Measurements from ENCODE around the gene AKAP6.

The AKAP6 gene

DNA sequence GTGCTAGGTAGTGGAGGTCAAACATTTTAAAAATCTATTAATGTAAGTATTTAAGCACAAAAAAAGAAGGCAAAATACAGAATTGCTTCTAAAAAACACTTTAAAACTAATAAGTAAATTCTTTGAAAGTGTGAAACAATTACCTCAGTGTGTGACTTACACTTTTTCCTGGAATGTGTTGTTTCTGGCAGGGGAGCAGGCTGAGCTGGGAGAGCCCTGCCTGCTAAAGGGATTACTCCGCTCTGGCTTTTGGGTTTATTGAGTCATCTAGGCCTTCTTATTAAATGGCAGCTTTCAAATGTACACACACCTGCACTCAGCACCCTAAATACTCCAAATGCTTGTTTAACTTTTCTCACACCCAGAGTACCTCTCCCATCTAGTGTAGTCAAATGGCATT, 279.8 kb downstream of the AKAP6 start:
- DNase-seq (ENCODE audit: insufficient read length, low spot score) (no peak), FAIRE-seq (no peak)
- TF ChIP-seq, protein P1, sequence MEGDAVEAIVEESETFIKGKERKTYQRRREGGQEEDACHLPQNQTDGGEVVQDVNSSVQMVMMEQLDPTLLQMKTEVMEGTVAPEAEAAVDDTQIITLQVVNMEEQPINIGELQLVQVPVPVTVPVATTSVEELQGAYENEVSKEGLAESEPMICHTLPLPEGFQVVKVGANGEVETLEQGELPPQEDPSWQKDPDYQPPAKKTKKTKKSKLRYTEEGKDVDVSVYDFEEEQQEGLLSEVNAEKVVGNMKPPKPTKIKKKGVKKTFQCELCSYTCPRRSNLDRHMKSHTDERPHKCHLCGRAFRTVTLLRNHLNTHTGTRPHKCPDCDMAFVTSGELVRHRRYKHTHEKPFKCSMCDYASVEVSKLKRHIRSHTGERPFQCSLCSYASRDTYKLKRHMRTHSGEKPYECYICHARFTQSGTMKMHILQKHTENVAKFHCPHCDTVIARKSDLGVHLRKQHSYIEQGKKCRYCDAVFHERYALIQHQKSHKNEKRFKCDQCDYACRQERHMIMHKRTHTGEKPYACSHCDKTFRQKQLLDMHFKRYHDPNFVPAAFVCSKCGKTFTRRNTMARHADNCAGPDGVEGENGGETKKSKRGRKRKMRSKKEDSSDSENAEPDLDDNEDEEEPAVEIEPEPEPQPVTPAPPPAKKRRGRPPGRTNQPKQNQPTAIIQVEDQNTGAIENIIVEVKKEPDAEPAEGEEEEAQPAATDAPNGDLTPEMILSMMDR (IDR thresholded peaks at IDR 0.05; ENCODE audit: insufficient read depth, missing control alignments), result no peak

DNA sequence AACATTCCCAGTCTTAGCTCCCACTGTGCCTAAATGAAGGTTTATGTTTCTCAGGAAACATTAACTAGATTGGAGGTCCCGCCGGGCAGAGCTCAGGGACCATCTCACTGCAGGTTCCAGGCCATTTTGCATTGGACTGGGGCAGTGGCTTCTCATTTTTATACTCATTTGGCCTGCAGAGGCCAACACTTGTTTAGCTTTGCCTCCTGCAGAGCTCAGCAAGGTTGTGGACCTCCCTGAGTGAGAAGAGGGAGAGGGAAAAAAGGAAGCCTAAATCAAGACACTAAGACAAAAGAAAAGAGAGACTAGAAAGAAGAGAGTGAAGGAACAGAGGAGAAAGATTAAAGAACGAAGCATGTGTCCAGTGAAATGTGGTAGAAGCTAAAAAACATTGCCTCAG, 280.3 kb downstream of the AKAP6 start:
- DNase-seq (ENCODE audit: insufficient read length, low spot score), result no peak
- FAIRE-seq, result no peak
- TF ChIP-seq, protein P1 (IDR thresholded peaks at IDR 0.05; ENCODE audit: insufficient read depth, missing control alignments), result no peak

DNA sequence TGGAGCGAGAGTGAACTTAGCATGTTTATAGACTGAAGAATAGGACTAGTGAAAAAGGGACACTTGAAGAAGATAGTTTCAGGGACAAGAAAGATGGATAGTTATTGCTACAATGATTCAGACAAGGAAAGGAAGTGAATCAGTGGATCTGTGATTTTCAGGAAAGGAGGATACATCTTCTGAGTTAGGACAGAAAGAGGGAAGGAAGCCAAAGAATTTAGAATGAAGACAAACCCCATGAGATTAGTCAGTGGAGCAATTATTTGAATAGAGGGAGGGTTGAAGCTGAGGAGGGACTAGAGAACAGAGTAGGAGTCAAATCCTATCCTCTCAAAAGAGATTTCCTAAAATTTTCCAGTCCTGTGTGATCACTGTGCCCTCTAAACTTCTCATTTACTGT, 282.7 kb downstream of the AKAP6 start:
- FAIRE-seq, result no peak
- DNase-seq (ENCODE audit: insufficient read length, low spot score), result no peak
- TF ChIP-seq, protein P1 (IDR thresholded peaks at IDR 0.05; ENCODE audit: insufficient read depth, missing control alignments), result no peak

DNA sequence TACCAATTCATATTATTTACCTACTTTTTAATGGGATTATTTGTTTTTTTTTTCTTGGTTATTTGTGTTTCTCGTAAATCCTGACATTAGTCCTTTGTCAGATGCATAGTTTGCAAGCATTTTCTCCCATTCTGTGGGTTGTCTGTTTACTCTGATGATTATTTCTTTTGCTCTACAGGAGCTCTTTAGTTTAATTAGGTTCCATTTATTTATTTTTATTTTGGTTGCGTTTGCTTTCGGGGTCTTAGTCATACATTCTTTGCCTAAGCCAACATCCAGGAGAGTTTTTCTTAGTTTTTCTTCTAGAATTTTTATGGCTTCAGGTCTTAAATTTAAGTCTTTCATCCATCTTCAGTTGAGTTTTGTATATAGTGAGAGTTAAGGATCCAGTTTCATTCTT, 289.9 kb downstream of the AKAP6 start:
- DNase-seq (ENCODE audit: insufficient read length, low spot score) (no peak), FAIRE-seq (no peak)
- TF ChIP-seq, protein P1 (IDR thresholded peaks at IDR 0.05; ENCODE audit: insufficient read depth, missing control alignments), result no peak

DNA sequence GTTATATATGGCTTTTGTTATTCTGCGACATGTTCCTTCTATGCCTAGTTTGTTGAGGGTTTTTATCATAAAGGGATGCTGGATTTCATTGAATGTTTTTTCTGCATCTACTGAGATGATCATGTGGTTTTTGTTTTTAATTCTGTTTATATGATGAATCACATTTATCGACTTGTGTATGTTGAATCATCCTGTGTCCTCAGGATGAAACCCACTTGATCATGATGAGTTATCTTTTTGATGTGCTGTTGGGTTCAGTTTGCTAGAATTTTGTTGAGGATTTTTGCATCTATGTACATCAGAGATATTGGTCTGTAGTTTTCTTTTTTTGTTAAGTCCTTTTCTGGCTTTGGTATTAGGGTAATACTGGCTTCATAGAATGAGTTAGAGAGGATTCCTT, 291.2 kb downstream of the AKAP6 start:
- TF ChIP-seq, protein P1 (IDR thresholded peaks at IDR 0.05; ENCODE audit: insufficient read depth, missing control alignments), result no peak
- no peak for DNase-seq (ENCODE audit: insufficient read length, low spot score)
- FAIRE-seq, result no peak

DNA sequence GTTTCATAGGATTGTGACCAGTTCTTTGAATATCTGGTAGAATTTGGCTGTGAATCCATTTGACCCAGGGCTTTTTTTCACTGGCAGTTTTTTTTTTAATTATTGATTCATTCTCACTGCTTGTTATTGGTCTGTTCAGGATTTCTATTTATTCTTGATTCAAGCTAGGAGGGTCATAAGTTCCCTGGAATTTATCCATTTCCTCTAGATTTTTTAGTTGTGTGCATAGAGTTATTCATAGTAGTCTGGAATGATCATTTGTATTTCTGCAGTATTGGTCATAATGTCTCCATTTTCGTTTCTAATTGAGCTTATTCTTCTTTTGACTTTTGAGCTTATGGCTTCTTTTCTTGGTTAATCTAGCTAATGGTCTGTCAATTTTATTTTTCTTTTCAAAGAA, 291.6 kb downstream of the AKAP6 start:
- DNase-seq (ENCODE audit: insufficient read length, low spot score), result no peak
- FAIRE-seq, result no peak
- TF ChIP-seq, protein P1 (IDR thresholded peaks at IDR 0.05; ENCODE audit: insufficient read depth, missing control alignments), result no peak

DNA sequence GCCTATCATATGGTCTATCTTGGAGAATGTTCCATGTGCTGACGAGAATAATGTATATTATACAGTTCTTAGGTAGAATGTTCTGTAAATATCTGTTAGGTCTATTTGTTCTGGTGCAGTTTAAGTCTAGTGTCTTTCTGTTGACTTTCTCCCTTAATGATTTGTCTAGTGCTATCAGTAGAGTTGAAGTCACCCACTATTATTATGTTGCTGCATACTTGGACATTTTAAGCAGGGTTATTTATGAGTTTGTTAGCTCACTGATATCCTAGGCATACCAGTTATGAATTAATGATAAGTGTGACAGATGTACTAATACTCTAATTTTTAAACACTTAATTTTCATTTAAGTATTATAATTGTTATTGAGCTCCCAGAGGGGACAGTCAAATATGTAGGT, 292.5 kb downstream of the AKAP6 start:
- TF ChIP-seq, protein P1 (IDR thresholded peaks at IDR 0.05; ENCODE audit: insufficient read depth, missing control alignments), result no peak
- FAIRE-seq (no peak), DNase-seq (ENCODE audit: insufficient read length, low spot score) (no peak)

Measured in D721Med (cell line).